ENCODE data around the gene CACYBP. TPM values are rescaled to one million over a fixed set of nuclear protein-coding genes. Genes with fewer than 3 reads are reported as not detected.

CACYBP gene
- total RNA-seq, 1 experiment from 2014 or later: 137 TPM

DNA sequence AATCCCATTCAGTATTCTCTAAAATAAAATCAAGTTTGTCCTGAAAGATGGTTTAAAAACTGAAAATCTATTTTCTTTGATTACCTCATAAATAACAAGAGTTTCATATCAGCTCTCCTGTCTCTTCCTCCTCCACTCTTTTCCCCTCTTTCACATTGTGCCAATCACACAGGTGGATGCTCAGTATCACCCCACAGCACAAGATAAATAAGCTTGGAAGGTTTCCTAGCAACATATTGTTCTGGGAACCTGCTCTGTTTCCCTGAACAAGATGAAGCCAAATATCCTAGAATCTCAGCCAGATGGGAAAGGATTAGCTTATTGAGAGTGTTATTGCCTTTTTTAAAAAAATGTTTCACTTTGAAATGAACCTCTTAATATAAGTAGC lies 45.7 kb upstream of the CACYBP start:
- TF ChIP-seq POLR2AphosphoS5 (IDR thresholded peaks at IDR 0.05; ENCODE audit: low read depth, low read length) (no peak), TCF7L2 (IDR thresholded peaks at IDR 0.05; ENCODE audit: low read depth, low read length) (no peak), SIN3A (IDR thresholded peaks at IDR 0.05; ENCODE audit: borderline replicate concordance, insufficient read depth, low read depth, low read length) (no peak)
- TF ChIP-seq, protein P1, sequence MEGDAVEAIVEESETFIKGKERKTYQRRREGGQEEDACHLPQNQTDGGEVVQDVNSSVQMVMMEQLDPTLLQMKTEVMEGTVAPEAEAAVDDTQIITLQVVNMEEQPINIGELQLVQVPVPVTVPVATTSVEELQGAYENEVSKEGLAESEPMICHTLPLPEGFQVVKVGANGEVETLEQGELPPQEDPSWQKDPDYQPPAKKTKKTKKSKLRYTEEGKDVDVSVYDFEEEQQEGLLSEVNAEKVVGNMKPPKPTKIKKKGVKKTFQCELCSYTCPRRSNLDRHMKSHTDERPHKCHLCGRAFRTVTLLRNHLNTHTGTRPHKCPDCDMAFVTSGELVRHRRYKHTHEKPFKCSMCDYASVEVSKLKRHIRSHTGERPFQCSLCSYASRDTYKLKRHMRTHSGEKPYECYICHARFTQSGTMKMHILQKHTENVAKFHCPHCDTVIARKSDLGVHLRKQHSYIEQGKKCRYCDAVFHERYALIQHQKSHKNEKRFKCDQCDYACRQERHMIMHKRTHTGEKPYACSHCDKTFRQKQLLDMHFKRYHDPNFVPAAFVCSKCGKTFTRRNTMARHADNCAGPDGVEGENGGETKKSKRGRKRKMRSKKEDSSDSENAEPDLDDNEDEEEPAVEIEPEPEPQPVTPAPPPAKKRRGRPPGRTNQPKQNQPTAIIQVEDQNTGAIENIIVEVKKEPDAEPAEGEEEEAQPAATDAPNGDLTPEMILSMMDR (IDR thresholded peaks at IDR 0.05): no peak
- TF ChIP-seq, protein P2, sequence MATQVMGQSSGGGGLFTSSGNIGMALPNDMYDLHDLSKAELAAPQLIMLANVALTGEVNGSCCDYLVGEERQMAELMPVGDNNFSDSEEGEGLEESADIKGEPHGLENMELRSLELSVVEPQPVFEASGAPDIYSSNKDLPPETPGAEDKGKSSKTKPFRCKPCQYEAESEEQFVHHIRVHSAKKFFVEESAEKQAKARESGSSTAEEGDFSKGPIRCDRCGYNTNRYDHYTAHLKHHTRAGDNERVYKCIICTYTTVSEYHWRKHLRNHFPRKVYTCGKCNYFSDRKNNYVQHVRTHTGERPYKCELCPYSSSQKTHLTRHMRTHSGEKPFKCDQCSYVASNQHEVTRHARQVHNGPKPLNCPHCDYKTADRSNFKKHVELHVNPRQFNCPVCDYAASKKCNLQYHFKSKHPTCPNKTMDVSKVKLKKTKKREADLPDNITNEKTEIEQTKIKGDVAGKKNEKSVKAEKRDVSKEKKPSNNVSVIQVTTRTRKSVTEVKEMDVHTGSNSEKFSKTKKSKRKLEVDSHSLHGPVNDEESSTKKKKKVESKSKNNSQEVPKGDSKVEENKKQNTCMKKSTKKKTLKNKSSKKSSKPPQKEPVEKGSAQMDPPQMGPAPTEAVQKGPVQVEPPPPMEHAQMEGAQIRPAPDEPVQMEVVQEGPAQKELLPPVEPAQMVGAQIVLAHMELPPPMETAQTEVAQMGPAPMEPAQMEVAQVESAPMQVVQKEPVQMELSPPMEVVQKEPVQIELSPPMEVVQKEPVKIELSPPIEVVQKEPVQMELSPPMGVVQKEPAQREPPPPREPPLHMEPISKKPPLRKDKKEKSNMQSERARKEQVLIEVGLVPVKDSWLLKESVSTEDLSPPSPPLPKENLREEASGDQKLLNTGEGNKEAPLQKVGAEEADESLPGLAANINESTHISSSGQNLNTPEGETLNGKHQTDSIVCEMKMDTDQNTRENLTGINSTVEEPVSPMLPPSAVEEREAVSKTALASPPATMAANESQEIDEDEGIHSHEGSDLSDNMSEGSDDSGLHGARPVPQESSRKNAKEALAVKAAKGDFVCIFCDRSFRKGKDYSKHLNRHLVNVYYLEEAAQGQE (IDR thresholded peaks at IDR 0.05; ENCODE audit: insufficient read depth in 1 of 2, low read depth in 2 of 2, low read length in 1 of 2): no peak
- DNase-seq (ENCODE audit: low read depth, low spot score) (no peak), ATAC-seq (no peak)
- Histone ChIP-seq H3K27ac (ENCODE audit: low read length) (no peak overlapping the region), H3K4me3 (ENCODE audit: low read depth in 2 of 2, low read length in 2 of 2) (no peak overlapping the region), H3K9me3 (ENCODE audit: control insufficient read depth, insufficient read depth, low read depth, low read length) (no peaks in the 10 kb centered on the region), H3K4me1 (ENCODE audit: control insufficient read depth, insufficient read depth, low read length) (no peaks in the 10 kb centered on the region; the same call in 1 of the 2 replicates), H3K27me3 (ENCODE audit: control insufficient read depth, insufficient read depth, low read length) (no peaks in the 10 kb centered on the region), H3K36me3 (ENCODE audit: control insufficient read depth, insufficient read depth, low read length) (no peaks in the 10 kb centered on the region)
- intact Hi-C loops (cut with micrococcal nuclease; ENCODE audit: unreplicated experiment) (no loop called here), in situ Hi-C loops (cut with HindIII; ENCODE audit: low pct_unique_long_range_greater_than_20kb, low sequenced_read_pairs) (no loop called here)
- POLR2A ChIA-PET: no interaction called here
- CTCF ChIA-PET: interaction anchor here (0.7 kb wide), 1 partner anchor 41 kb away, joined by 3 read pairs; no protein-coding TSS in a partner anchor
- BruUV-seq (replicated peaks): no TSS peak

DNA sequence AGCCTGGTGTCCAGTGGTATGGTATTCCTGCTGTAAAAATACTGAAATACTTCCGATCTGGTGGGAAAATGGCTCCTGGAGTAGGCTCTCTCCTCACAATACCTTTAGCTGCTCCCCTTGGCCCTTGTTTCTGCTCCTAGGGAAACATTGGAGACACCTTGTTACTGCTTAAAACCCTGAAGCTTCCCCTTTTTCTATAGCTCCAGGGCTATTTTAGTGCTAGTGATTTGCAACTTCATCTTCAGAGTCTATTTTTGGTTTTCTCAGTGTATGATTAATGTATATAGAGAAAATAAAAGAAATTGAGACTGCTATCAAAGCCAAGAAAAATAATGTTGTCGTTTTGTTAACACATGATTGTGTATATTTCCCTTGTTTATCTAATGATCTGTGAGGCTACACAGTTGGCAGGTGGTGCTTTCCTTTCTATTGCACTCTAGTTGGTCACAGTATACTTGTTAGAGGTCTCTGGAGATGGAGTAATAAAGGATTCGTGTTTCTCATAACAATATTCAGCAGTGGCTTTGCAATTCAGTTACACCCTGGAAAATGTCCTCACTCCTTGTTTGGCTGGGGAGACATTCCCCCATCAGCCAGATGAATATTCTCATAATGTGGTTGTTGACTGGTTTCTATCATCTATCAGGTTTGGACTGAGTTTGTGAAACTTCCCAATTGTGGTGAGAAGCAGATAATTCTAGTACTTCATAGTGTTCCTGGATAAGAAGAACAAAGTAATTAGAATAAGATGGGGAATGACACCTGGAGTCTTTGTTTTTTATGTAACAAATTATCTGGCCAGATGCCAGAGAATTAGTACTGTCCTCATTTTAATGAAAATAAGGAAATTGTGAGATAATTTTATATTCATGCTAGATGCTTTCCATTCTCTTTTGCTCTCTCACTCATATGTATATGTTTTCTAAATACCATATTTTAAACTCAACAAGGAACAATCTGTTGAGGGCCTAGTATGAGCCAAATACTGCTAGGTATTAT lies 44.8 kb upstream of the CACYBP start:
- Histone ChIP-seq H3K27me3 (ENCODE audit: control insufficient read depth, insufficient read depth, low read length) (no peaks in the 10 kb centered on the region), H3K4me3 (ENCODE audit: low read depth in 2 of 2, low read length in 2 of 2) (no peak overlapping the region), H3K4me1 (ENCODE audit: control insufficient read depth, insufficient read depth, low read length) (no peaks in the 10 kb centered on the region; the same call in 1 of the 2 replicates), H3K27ac (ENCODE audit: low read length) (no peak overlapping the region), H3K36me3 (ENCODE audit: control insufficient read depth, insufficient read depth, low read length) (no peaks in the 10 kb centered on the region), H3K9me3 (ENCODE audit: control insufficient read depth, insufficient read depth, low read depth, low read length) (no peaks in the 10 kb centered on the region)
- TF ChIP-seq POLR2AphosphoS5 (IDR thresholded peaks at IDR 0.05; ENCODE audit: low read depth, low read length) (no peak), SIN3A (IDR thresholded peaks at IDR 0.05; ENCODE audit: borderline replicate concordance, insufficient read depth, low read depth, low read length) (no peak), TCF7L2 (IDR thresholded peaks at IDR 0.05; ENCODE audit: low read depth, low read length) (no peak)
- TF ChIP-seq, protein P2 (IDR thresholded peaks at IDR 0.05; ENCODE audit: insufficient read depth in 1 of 2, low read depth in 2 of 2, low read length in 1 of 2): no peak
- TF ChIP-seq, protein P1 (IDR thresholded peaks at IDR 0.05): no peak
- intact Hi-C loops (cut with micrococcal nuclease; ENCODE audit: unreplicated experiment): no loop called here
- DNase-seq (ENCODE audit: low read depth, low spot score): no peak
- ATAC-seq: no peak
- POLR2A ChIA-PET: no interaction called here
- no TSS peak for BruUV-seq (replicated peaks)
- in situ Hi-C loops (cut with HindIII; ENCODE audit: low pct_unique_long_range_greater_than_20kb, low sequenced_read_pairs): no loop called here
- CTCF ChIA-PET: no interaction called here

All from Panc1 (cell line).